SH-SY5Y (cell line): ENCODE data around the gene ENHO.

ENCODE experiments used
- GATA2 ChIP-seq: IDR thresholded peaks from 2 replicates; pipeline ENCODE4 v1.6.1; 2011; ENCODE audit warnings: mild to moderate bottlenecking, low read depth, low read length
- GATA3 ChIP-seq: IDR thresholded peaks from 2 replicates; pipeline ENCODE4 v1.6.1; 2011; ENCODE audit warnings: low read depth, mild to moderate bottlenecking, low read length, moderate library complexity

- no peak for TF ChIP-seq GATA2
- no peak for TF ChIP-seq GATA3
These were observed 32.4 kb downstream of the ENHO start for GRCh38 chr9:34490360-34490759.
